Kidney epithelial cell (primary cell): ENCODE results near the gene CLCN4. TPM values are rescaled to one million over a fixed set of nuclear protein-coding genes. Genes with fewer than 3 reads are reported as not detected.

ENCODE experiments used
- DNase-seq: peaks from one replicate; pipeline ENCODE4 v3.0.0-alpha.2; 2010; ENCODE audit warnings: low read depth
- H3K27me3 ChIP-seq: 2 replicates; pipeline ENCODE4 v1.6.0; 2011; ENCODE audit warnings: low read length; ENCODE audit not compliant: control insufficient read depth, insufficient read depth
- H3K36me3 ChIP-seq: 2 replicates; pipeline ENCODE4 v1.5.1; 2011; ENCODE audit warnings: low read length; ENCODE audit not compliant: control insufficient read depth, insufficient read depth
- H3K4me3 ChIP-seq: 2 replicates; pipeline ENCODE4 v1.5.1; 2011; ENCODE audit warnings: low read depth, mild to moderate bottlenecking, control low read depth, low read length
- CTCF ChIP-seq: IDR thresholded peaks from 2 replicates; pipeline ENCODE4 v1.5.1; 2011; ENCODE audit warnings: mild to moderate bottlenecking, moderate library complexity, low read length, control low read depth, inconsistent platforms; ENCODE audit not compliant: insufficient read depth, poor library complexity, severe bottlenecking
- total RNA-seq: library from RNA; depleted of rRNA; stranded (reverse); fragments of >200 nt; gene quantifications from 2 replicates; pipeline ENCODE4 v1.2.3, GENCODE V29; 2015

The CLCN4 gene
- total RNA-seq, 1 donor from 2014 or later, result 7.3 TPM

GRCh38 chrX:10217198-10217597, 60.4 kb downstream of the CLCN4 start:
- Histone ChIP-seq H3K36me3 (no peaks in the 10 kb centered on the region), H3K27me3 (no peaks in the 10 kb centered on the region), H3K4me3 (no peak overlapping the region)
- no peak for TF ChIP-seq CTCF
- DNase-seq, result no peak

GRCh38 chrX:10221651-10222050, 64.9 kb downstream of the CLCN4 start:
- no peak for TF ChIP-seq CTCF
- Histone ChIP-seq H3K4me3 (no peak overlapping the region), H3K36me3 (no peaks in the 10 kb centered on the region), H3K27me3 (no peaks in the 10 kb centered on the region)
- no peak for DNase-seq

GRCh38 chrX:10223276-10223675, 66.5 kb downstream of the CLCN4 start:
- TF ChIP-seq CTCF, result no peak

GRCh38 chrX:10223781-10224180, 67.0 kb downstream of the CLCN4 start:
- TF ChIP-seq CTCF, result no peak
- no peaks in the 10 kb centered on the region for H3K27me3 ChIP-seq
- H3K4me3 ChIP-seq, result no peak overlapping the region
- DNase-seq, result no peak
- H3K36me3 ChIP-seq, result no peaks in the 10 kb centered on the region

More at GRCh38 chrX:10223276-10223675, 66.5 kb downstream of the CLCN4 start:
- Histone ChIP-seq H3K4me3 (no peak overlapping the region), H3K27me3 (no peaks in the 10 kb centered on the region), H3K36me3 (no peaks in the 10 kb centered on the region)
- no peak for DNase-seq

GRCh38 chrX:10230222-10230621, 73.4 kb downstream of the CLCN4 start:
- TF ChIP-seq CTCF, result no peak
- no peak for DNase-seq
- Histone ChIP-seq H3K36me3 (no peaks in the 10 kb centered on the region), H3K27me3 (no peaks in the 10 kb centered on the region), H3K4me3 (no peak overlapping the region)

GRCh38 chrX:10231461-10231860, 74.7 kb downstream of the CLCN4 start:
- Histone ChIP-seq H3K36me3 (no peaks in the 10 kb centered on the region), H3K27me3 (no peaks in the 10 kb centered on the region), H3K4me3 (no peak overlapping the region)
- no peak for TF ChIP-seq CTCF
- no peak for DNase-seq
